ENCODE measurements around the gene DCP1B.

The DCP1B gene

GRCh38 chr12:1922985-1923384, 81.3 kb downstream of the DCP1B start:
- Histone ChIP-seq H3K4me1 (ENCODE audit: control insufficient read depth, insufficient read depth, low read length) (peaks cover 8% of the 10 kb centered on the region), H3K9ac (ENCODE audit: low read length) (no peak overlapping the region), H3K27me3 (replicated peaks; ENCODE audit: control insufficient read depth, insufficient read depth, low read length) (peaks cover 53% of the 10 kb centered on the region), H3K4me3 (ENCODE audit: low read length) (no peak overlapping the region), H3K36me3 (ENCODE audit: control insufficient read depth, insufficient read depth, low read length, severe bottlenecking) (no peaks in the 10 kb centered on the region), H3K9me3 (ENCODE audit: control insufficient read depth, low read length) (no peaks in the 10 kb centered on the region)
- no peak for DNase-seq (ENCODE audit: low read depth)

DNA sequence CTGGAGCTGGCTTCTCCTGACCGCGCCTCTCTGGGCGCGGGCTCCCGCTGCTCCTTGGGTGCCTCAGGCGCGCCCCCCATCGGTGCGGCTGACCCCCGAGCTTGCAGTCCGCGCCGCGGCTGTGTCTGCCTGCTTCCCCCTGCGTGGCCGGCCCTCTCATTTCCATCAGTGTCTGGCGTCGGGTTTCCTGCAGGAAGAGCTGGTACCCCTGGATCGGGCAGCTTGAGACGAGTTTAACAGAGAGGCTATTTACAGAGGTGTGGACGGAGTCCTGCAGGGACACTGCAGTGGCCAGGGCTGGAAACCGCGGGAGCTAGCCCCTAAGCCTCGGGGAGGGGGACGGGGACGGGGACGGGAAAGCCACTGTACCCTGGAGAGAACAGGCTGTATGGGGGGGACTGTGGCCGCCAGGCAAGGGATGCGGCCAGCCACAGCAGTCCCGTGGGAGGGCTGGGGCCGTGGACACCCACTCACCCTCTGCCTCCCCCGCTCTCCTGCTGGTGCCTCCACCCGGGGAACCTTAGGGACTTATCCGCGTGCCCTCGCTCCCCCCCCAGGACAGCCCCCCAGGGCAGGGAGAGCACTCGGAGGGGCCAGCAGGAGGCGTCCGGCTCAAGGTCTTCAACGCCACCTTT, 82.1 kb downstream of the DCP1B start:
- DNase-seq (ENCODE audit: low read depth): no peak
- H3K4me1 ChIP-seq (ENCODE audit: control insufficient read depth, insufficient read depth, low read length): peaks cover 3% of the 10 kb centered on the region
- H3K27me3 ChIP-seq (replicated peaks; ENCODE audit: control insufficient read depth, insufficient read depth, low read length): peaks cover 53% of the 10 kb centered on the region
- H3K9ac ChIP-seq (ENCODE audit: low read length): no peak overlapping the region
- no peaks in the 10 kb centered on the region for H3K36me3 ChIP-seq (ENCODE audit: control insufficient read depth, insufficient read depth, low read length, severe bottlenecking)
- no peak overlapping the region for H3K4me3 ChIP-seq (ENCODE audit: low read length)
- no peaks in the 10 kb centered on the region for H3K9me3 ChIP-seq (ENCODE audit: control insufficient read depth, low read length)

DNA sequence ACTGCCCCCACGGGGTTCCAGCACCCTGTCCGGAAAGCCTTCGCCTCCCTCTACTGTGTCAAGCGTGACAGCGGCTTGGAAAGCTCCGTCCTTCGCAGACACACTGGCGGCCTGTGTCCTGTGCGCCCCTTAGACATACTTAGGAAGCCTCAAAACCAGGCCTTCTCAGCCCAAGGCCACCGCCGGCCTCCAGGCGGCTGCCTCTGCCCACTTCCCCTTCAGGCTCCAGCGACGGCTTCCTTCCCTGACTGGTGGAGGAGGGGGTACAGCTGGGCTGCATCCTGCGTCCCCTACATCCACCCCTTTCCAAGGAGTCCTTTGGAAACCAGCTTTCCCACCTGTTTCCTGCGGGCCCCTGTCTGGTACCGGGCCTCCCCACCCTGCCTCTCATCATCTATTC, 83.3 kb downstream of the DCP1B start:
- Histone ChIP-seq H3K4me3 (ENCODE audit: low read length) (no peak overlapping the region), H3K4me1 (ENCODE audit: control insufficient read depth, insufficient read depth, low read length) (peaks cover 3% of the 10 kb centered on the region), H3K27me3 (replicated peaks; ENCODE audit: control insufficient read depth, insufficient read depth, low read length) (peaks cover 54% of the 10 kb centered on the region), H3K9ac (ENCODE audit: low read length) (no peak overlapping the region), H3K36me3 (ENCODE audit: control insufficient read depth, insufficient read depth, low read length, severe bottlenecking) (no peaks in the 10 kb centered on the region), H3K9me3 (ENCODE audit: control insufficient read depth, low read length) (no peaks in the 10 kb centered on the region)
- no peak for DNase-seq (ENCODE audit: low read depth)

GRCh38 chr12:1920436-1920835, 83.8 kb downstream of the DCP1B start:
- H3K4me1 ChIP-seq (ENCODE audit: control insufficient read depth, insufficient read depth, low read length): peaks cover 3% of the 10 kb centered on the region
- no peak for DNase-seq (ENCODE audit: low read depth)
- peaks cover 59% of the 10 kb centered on the region for H3K27me3 ChIP-seq (replicated peaks; ENCODE audit: control insufficient read depth, insufficient read depth, low read length)
- no peaks in the 10 kb centered on the region for H3K9me3 ChIP-seq (ENCODE audit: control insufficient read depth, low read length)
- no peaks in the 10 kb centered on the region for H3K36me3 ChIP-seq (ENCODE audit: control insufficient read depth, insufficient read depth, low read length, severe bottlenecking)
- H3K9ac ChIP-seq (ENCODE audit: low read length): no peak overlapping the region
- no peak overlapping the region for H3K4me3 ChIP-seq (ENCODE audit: low read length)

GRCh38 chr12:1919763-1920162, 84.5 kb downstream of the DCP1B start:
- Histone ChIP-seq H3K9ac (ENCODE audit: low read length) (no peak overlapping the region), H3K27me3 (replicated peaks; ENCODE audit: control insufficient read depth, insufficient read depth, low read length) (peaks cover 57% of the 10 kb centered on the region), H3K4me1 (ENCODE audit: control insufficient read depth, insufficient read depth, low read length) (peaks cover 3% of the 10 kb centered on the region), H3K4me3 (ENCODE audit: low read length) (no peak overlapping the region), H3K9me3 (ENCODE audit: control insufficient read depth, low read length) (no peaks in the 10 kb centered on the region), H3K36me3 (ENCODE audit: control insufficient read depth, insufficient read depth, low read length, severe bottlenecking) (no peaks in the 10 kb centered on the region)
- no peak for DNase-seq (ENCODE audit: low read depth)

- Histone ChIP-seq H3K27me3 (replicated peaks; ENCODE audit: control insufficient read depth, insufficient read depth, low read length) (peaks cover 56% of the 10 kb centered on the region), H3K4me3 (ENCODE audit: low read length) (no peak overlapping the region), H3K36me3 (ENCODE audit: control insufficient read depth, insufficient read depth, low read length, severe bottlenecking) (no peaks in the 10 kb centered on the region), H3K9ac (ENCODE audit: low read length) (no peak overlapping the region), H3K9me3 (ENCODE audit: control insufficient read depth, low read length) (no peaks in the 10 kb centered on the region), H3K4me1 (ENCODE audit: control insufficient read depth, insufficient read depth, low read length) (peaks cover 3% of the 10 kb centered on the region)
- no peak for DNase-seq (ENCODE audit: low read depth)
Measured at GRCh38 chr12:1919284-1919683, 85.0 kb downstream of the DCP1B start.

- Histone ChIP-seq H3K9ac (ENCODE audit: low read length) (no peak overlapping the region), H3K27me3 (replicated peaks; ENCODE audit: control insufficient read depth, insufficient read depth, low read length) (peaks cover 55% of the 10 kb centered on the region), H3K4me3 (ENCODE audit: low read length) (no peak overlapping the region), H3K36me3 (ENCODE audit: control insufficient read depth, insufficient read depth, low read length, severe bottlenecking) (no peaks in the 10 kb centered on the region), H3K9me3 (ENCODE audit: control insufficient read depth, low read length) (no peaks in the 10 kb centered on the region), H3K4me1 (ENCODE audit: control insufficient read depth, insufficient read depth, low read length) (peaks cover 3% of the 10 kb centered on the region)
- DNase-seq (ENCODE audit: low read depth): no peak
Measured at GRCh38 chr12:1918884-1919236, 85.4 kb downstream of the DCP1B start.

GRCh38 chr12:1918081-1918883, 86.0 kb downstream of the DCP1B start, which contains the start of gene CACNA2D4:
CACNA2D4 (minus strand) TSS chr12:1918652; CDS start chr12:1918473, 179 bp downstream.
- no peak for DNase-seq (ENCODE audit: low read depth)
- Histone ChIP-seq H3K9me3 (ENCODE audit: control insufficient read depth, low read length) (no peaks in the 10 kb centered on the region), H3K27me3 (replicated peaks; ENCODE audit: control insufficient read depth, insufficient read depth, low read length) (peaks cover 52% of the 10 kb centered on the region), H3K9ac (ENCODE audit: low read length) (no peak within 1 kb of the TSS), H3K36me3 (ENCODE audit: control insufficient read depth, insufficient read depth, low read length, severe bottlenecking) (no peaks in the 10 kb centered on the region), H3K4me1 (ENCODE audit: control insufficient read depth, insufficient read depth, low read length) (peaks cover 3% of the 10 kb centered on the region), H3K4me3 (ENCODE audit: low read length) (no peak within 1 kb of the TSS)

DNA sequence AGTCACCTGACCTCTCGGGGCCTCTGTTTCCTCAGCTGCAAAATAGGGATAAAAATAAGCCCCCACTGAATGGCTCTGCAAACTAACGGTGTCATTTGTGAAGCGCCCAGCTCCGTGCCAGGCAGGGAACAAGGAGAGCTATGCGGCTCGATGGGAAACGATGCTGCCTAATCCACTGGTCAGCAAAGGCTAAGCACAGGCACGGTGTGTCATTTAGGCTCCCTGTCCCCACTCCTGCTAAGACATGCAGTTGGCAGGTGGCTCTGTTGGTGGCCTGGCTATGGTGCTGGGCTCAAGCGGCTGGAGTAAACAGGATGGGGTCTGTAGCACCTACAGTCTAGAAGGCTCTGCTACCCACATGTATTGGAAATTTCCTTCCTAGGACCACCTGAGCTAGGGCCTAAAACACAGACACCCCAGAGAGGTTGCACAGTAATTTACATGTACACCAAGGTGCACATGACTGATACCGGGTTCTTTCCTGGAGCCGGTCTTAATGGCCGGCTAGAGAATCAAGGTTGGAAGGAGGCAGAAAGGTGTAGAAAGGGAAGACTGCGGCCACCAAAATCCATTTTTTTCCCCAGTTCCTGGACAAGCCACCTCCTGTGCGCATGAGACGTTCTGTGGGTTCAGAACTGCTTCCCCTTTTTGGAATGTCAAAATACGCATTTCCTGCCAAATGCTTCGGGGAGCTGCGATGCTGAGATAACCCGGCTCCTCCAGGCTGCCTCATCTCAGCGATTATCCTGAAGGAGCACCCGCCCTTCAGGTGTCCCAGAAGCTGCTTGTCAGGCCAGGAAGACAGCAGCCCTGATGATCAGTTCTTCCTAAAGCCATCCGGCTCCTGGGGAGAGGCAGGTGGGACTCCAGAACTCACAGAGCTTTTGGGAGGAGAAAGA, 86.8 kb downstream of the DCP1B start:
- peaks cover 3% of the 10 kb centered on the region for H3K4me1 ChIP-seq (ENCODE audit: control insufficient read depth, insufficient read depth, low read length)
- H3K27me3 ChIP-seq (replicated peaks; ENCODE audit: control insufficient read depth, insufficient read depth, low read length): peaks cover 53% of the 10 kb centered on the region
- no peaks in the 10 kb centered on the region for H3K36me3 ChIP-seq (ENCODE audit: control insufficient read depth, insufficient read depth, low read length, severe bottlenecking)
- H3K4me3 ChIP-seq (ENCODE audit: low read length): no peak overlapping the region
- no peak for DNase-seq (ENCODE audit: low read depth)
- no peaks in the 10 kb centered on the region for H3K9me3 ChIP-seq (ENCODE audit: control insufficient read depth, low read length)
- no peak overlapping the region for H3K9ac ChIP-seq (ENCODE audit: low read length)

- Histone ChIP-seq H3K36me3 (ENCODE audit: control insufficient read depth, insufficient read depth, low read length, severe bottlenecking) (no peaks in the 10 kb centered on the region), H3K9ac (ENCODE audit: low read length) (no peak overlapping the region), H3K27me3 (replicated peaks; ENCODE audit: control insufficient read depth, insufficient read depth, low read length) (peaks cover 53% of the 10 kb centered on the region), H3K4me3 (ENCODE audit: low read length) (no peak overlapping the region), H3K9me3 (ENCODE audit: control insufficient read depth, low read length) (no peaks in the 10 kb centered on the region), H3K4me1 (ENCODE audit: control insufficient read depth, insufficient read depth, low read length) (peaks cover 3% of the 10 kb centered on the region)
- DNase-seq (ENCODE audit: low read depth): no peak
Measured at GRCh38 chr12:1916371-1917171, 87.7 kb downstream of the DCP1B start.
